H1 (cell line): Measurements from ENCODE around the gene ZNF385C. TPM values are rescaled to one million over a fixed set of nuclear protein-coding genes. Genes with fewer than 3 reads are reported as not detected.

ENCODE experiments used
- CTCF ChIA-PET: fragments of 300-600 bp; sonication (Branson Sonifier 250); formaldehyde crosslinking; loops from one replicate; lab custom pipeline; 2021; ENCODE audit not compliant: partially characterized antibody; lab: Charles Lee
- POLR2A ChIA-PET: fragments of 300-600 bp; sonication (Branson Sonifier 250); formaldehyde crosslinking; loops from one replicate; lab custom pipeline; 2021; ENCODE audit warnings: inconsistent platforms; ENCODE audit not compliant: partially characterized antibody; lab: Charles Lee
- DNase-seq, 2 experiments: peaks; one replicate each; pipeline versions ENCODE4 v3.0.0 to v3.0.0-alpha.2; 2010 to 2022; ENCODE audit warnings: low spot score in 2 of 2, low read depth in 1 of 2, mixed read lengths in 1 of 2
- FAIRE-seq: peaks from 2 replicates; lab custom pipeline; 2011; peaks lifted over from hg19 to GRCh38; lab: Jason Lieb, UNC
- H2AFZ ChIP-seq: 2 replicates; pipeline ENCODE4 v1.8.1; 2012; ENCODE audit warnings: low read length, inconsistent platforms
- H2AK5ac ChIP-seq: 2 replicates; pipeline ENCODE4 v1.6.1; 2013; ENCODE audit warnings: low read depth, low read length
- H2BK120ac ChIP-seq: replicated peaks from 2 replicates; pipeline ENCODE3; 2013; ENCODE audit warnings: low read depth, low read length, inconsistent platforms
- H2BK12ac ChIP-seq: 2 replicates; pipeline ENCODE4 v1.6.1; 2013; ENCODE audit warnings: low read depth, low read length
- H2BK15ac ChIP-seq: 2 replicates; pipeline ENCODE4 v1.6.1; 2013; ENCODE audit warnings: low read length
- H2BK20ac ChIP-seq: 2 replicates; pipeline ENCODE4 v1.6.1; 2013; ENCODE audit warnings: low read length
- H2BK5ac ChIP-seq: 2 replicates; pipeline ENCODE4 v1.6.1; 2013; ENCODE audit warnings: low read depth, low read length
- H3K14ac ChIP-seq: 2 replicates; pipeline ENCODE4 v1.6.1; 2013; ENCODE audit warnings: inconsistent platforms; ENCODE audit not compliant: insufficient read length
- H3K18ac ChIP-seq: 2 replicates; pipeline ENCODE4 v1.6.1; 2013; ENCODE audit warnings: low read length; ENCODE audit errors: extremely low read depth
- H3K23ac ChIP-seq: 2 replicates; pipeline ENCODE4 v1.6.1; 2013; ENCODE audit warnings: inconsistent platforms; ENCODE audit not compliant: insufficient read length
- H3K23me2 ChIP-seq: 2 replicates; pipeline ENCODE4 v1.6.1; 2013; ENCODE audit warnings: low read depth, low read length
- H3K27ac ChIP-seq: 2 replicates; pipeline ENCODE4 v1.6.1; 2011; ENCODE audit warnings: low read depth, low read length, inconsistent platforms
- H3K27me3 ChIP-seq, 4 experiments: replicated peaks in 1 of 4; 1 replicate in 1 of 4; 2 replicates in 3 of 4; pipeline versions ENCODE4 v1.6.1 to v1.8.1; 2011 to 2013; ENCODE audit warnings: low read length in 3 of 4, mild to moderate bottlenecking in 3 of 4, inconsistent platforms in 2 of 4, mixed read lengths in 2 of 4, moderate library complexity in 1 of 4; ENCODE audit not compliant: control insufficient read depth in 3 of 4, insufficient read depth in 3 of 4; ENCODE audit errors: extremely low read depth in 1 of 4
- H3K36me3 ChIP-seq, 4 experiments: 2 replicates each; pipeline versions ENCODE4 v1.6.1 to v1.8.1; 2011 to 2013; ENCODE audit warnings: mild to moderate bottlenecking in 4 of 4, low read length in 3 of 4, moderate library complexity in 2 of 4, control low read depth in 1 of 4, inconsistent platforms in 1 of 4; ENCODE audit not compliant: insufficient read depth in 4 of 4, control insufficient read depth in 2 of 4
- H3K4ac ChIP-seq: replicated peaks from 2 replicates; pipeline ENCODE3; 2013; ENCODE audit warnings: low read length, low read depth, mixed read lengths, inconsistent platforms; ENCODE audit not compliant: insufficient read length
- H3K4me1 ChIP-seq, 4 experiments: replicated peaks in 1 of 4; 1 replicate in 1 of 4; 2 replicates in 3 of 4; pipeline versions ENCODE4 v1.6.1 to v1.8.1; 2011 to 2013; ENCODE audit warnings: low read length in 3 of 4, inconsistent platforms in 2 of 4, mixed read lengths in 1 of 4; ENCODE audit not compliant: insufficient read depth in 4 of 4, control insufficient read depth in 3 of 4
- H3K4me2 ChIP-seq, 2 experiments: 2 replicates each; pipeline versions ENCODE4 v1.6.1 to v1.8.1; 2011 to 2013; ENCODE audit warnings: low read depth in 2 of 2, low read length in 2 of 2, control low read depth in 1 of 2, inconsistent platforms in 1 of 2, mild to moderate bottlenecking in 1 of 2; ENCODE audit not compliant: insufficient read depth in 1 of 2
- H3K4me3 ChIP-seq, 4 experiments: fragments of 200-600, 300-600 bp in 1 of 4; sonication (generic), shearing (Covaris generic), sonication (Bioruptor Twin) in 1 of 4; 2 replicates each; pipeline versions ENCODE4 v1.5.1 to v1.8.1; 2011 to 2016; ENCODE audit warnings: low read length in 4 of 4, low read depth in 3 of 4, control low read depth in 2 of 4, inconsistent platforms in 2 of 4, mild to moderate bottlenecking in 2 of 4, mixed read lengths in 1 of 4, moderate library complexity in 1 of 4; ENCODE audit not compliant: insufficient read depth in 2 of 4; ENCODE audit errors: extremely low read depth in 1 of 4
- H3K56ac ChIP-seq: replicated peaks from 2 replicates; pipeline ENCODE3; 2013; ENCODE audit warnings: low read depth, mild to moderate bottlenecking, mixed read lengths, low read length, inconsistent platforms; ENCODE audit not compliant: insufficient read length
- H3K79me1 ChIP-seq: 2 replicates; pipeline ENCODE4 v1.6.1; 2013; ENCODE audit warnings: low read depth, low read length, control low read depth
- H3K79me2 ChIP-seq, 2 experiments: 2 replicates each; pipeline versions ENCODE4 v1.6.1 to v1.8.1; 2012 to 2013; ENCODE audit warnings: low read length in 2 of 2, mild to moderate bottlenecking in 2 of 2, inconsistent platforms in 1 of 2; ENCODE audit not compliant: insufficient read depth in 2 of 2, control insufficient read depth in 1 of 2
- H3K9ac ChIP-seq, 4 experiments: replicated peaks in 1 of 4; 1 replicate in 1 of 4; 2 replicates in 3 of 4; pipeline versions ENCODE4 v1.6.1 to v1.8.1; 2011 to 2013; ENCODE audit warnings: low read depth in 3 of 4, low read length in 3 of 4, control low read depth in 2 of 4, mild to moderate bottlenecking in 2 of 4, moderate library complexity in 2 of 4, inconsistent platforms in 1 of 4; ENCODE audit errors: extremely low read depth in 1 of 4
- H3K9me3 ChIP-seq, 2 experiments: 2 replicates each; pipeline versions ENCODE4 v1.6.1 to v1.8.1; 2012 to 2013; ENCODE audit warnings: mild to moderate bottlenecking in 2 of 2, moderate library complexity in 2 of 2, control low read depth in 1 of 2, inconsistent platforms in 1 of 2, low read depth in 1 of 2, low read length in 1 of 2, mixed read lengths in 1 of 2; ENCODE audit not compliant: insufficient read depth in 2 of 2
- H4K20me1 ChIP-seq, 2 experiments: replicated peaks in 1 of 2; 2 replicates each; pipeline versions ENCODE3 to v1.8.1; 2011 to 2013; ENCODE audit warnings: inconsistent platforms in 2 of 2, low read length in 2 of 2, mild to moderate bottlenecking in 1 of 2; ENCODE audit not compliant: insufficient read depth in 2 of 2, control insufficient read depth in 1 of 2
- H4K5ac ChIP-seq: 2 replicates; pipeline ENCODE4 v1.6.1; 2013; ENCODE audit warnings: low read length, low read depth, mixed read lengths, inconsistent platforms; ENCODE audit not compliant: insufficient read length
- H4K8ac ChIP-seq: 2 replicates; pipeline ENCODE4 v1.8.0; 2013; ENCODE audit warnings: mild to moderate bottlenecking, moderate library complexity, low read length, inconsistent platforms; ENCODE audit not compliant: insufficient read depth; ENCODE audit errors: extremely low read depth
- H4K91ac ChIP-seq: replicated peaks from 2 replicates; pipeline ENCODE3; 2013; ENCODE audit warnings: low read length, mixed read lengths, inconsistent platforms; ENCODE audit not compliant: insufficient read length
- ASH2L ChIP-seq: fragments of 200-600, 300-600 bp; sonication (generic); IDR thresholded peaks from one replicate; pipeline ENCODE4 v1.7.1; 2017; ENCODE audit warnings: low read length
- KDM1A ChIP-seq: fragments of 200-600, 300-600 bp; sonication (generic); IDR thresholded peaks from 2 replicates; pipeline ENCODE4 v1.7.1; 2016; ENCODE audit warnings: mild to moderate bottlenecking, low read length, borderline replicate concordance
- PHF8 ChIP-seq: fragments of 200-600 bp; sonication (generic); conservative IDR thresholded peaks from 2 replicates; pipeline ENCODE4 v1.7.1; 2012; ENCODE audit warnings: low read depth, mild to moderate bottlenecking, inconsistent platforms, low read length, moderate library complexity
- POU5F1 ChIP-seq: IDR thresholded peaks from 2 replicates; pipeline ENCODE4 v1.6.1; 2011; ENCODE audit warnings: low read depth, mild to moderate bottlenecking, low read length, moderate library complexity
- SIN3A ChIP-seq, 2 experiments: IDR thresholded peaks in 1 of 2; conservative IDR thresholded peaks in 1 of 2; 2 replicates each; pipeline ENCODE4 v1.6.1; 2011 to 2012; ENCODE audit warnings: low read length in 2 of 2, improper control_type of control experiment in 1 of 2, low read depth in 1 of 2, mild to moderate bottlenecking in 1 of 2
- WGBS, 2 experiments: shearing (Covaris generic) in 1 of 2; methylation state at CpG; one replicate each; pipeline versions ENCODE4 v1.1.6 to v1.1.7; 2013 to 2015; ENCODE audit warnings: low lambda C conversion rate in 2 of 2, mixed read lengths in 2 of 2, inconsistent platforms in 1 of 2, low coverage in 1 of 2, missing lambda C conversion rate in 1 of 2; ENCODE audit not compliant: insufficient replicate concordance in 2 of 2, insufficient coverage in 1 of 2, insufficient read length in 1 of 2; ENCODE audit errors: extremely low coverage in 1 of 2, missing lambda C conversion rate in 1 of 2; 5-methylcytosine and 5-hydroxymethylcytosine counted together
- polyA plus RNA-seq, 7 experiments: library from polyadenylated mRNA; depleted of rRNA in 3 of 7; stranded (reverse) in 5 of 7; unstranded in 2 of 7; fragments of >200 nt in 5 of 7; fragments of 200-250 nt in 2 of 7; gene quantifications; 1 replicate in 5 of 7; 2 replicates in 1 of 7; 4 replicates in 1 of 7; pipeline versions ENCODE4 v1.2.1 to v1.2.3, GENCODE V29; 2011 to 2013; ENCODE audit warnings: missing spikeins in 2 of 7, mixed read lengths in 2 of 7
- total RNA-seq: library from RNA; stranded (reverse); fragmentation: NEBNext Ultra II Directional; extraction: Animal tissue kit (Norgen Biotek cat#: 25700); gene quantifications from 2 replicates; pipeline ENCODE4 v1.2.1, GENCODE V29; 2021

Gene ZNF385C
- total and polyA plus RNA-seq, 2 of the 8 experiments (the other 6 are each of a cell fraction or from before 2014, with no cell fraction given), result 3.9 to 6.1 TPM

DNA sequence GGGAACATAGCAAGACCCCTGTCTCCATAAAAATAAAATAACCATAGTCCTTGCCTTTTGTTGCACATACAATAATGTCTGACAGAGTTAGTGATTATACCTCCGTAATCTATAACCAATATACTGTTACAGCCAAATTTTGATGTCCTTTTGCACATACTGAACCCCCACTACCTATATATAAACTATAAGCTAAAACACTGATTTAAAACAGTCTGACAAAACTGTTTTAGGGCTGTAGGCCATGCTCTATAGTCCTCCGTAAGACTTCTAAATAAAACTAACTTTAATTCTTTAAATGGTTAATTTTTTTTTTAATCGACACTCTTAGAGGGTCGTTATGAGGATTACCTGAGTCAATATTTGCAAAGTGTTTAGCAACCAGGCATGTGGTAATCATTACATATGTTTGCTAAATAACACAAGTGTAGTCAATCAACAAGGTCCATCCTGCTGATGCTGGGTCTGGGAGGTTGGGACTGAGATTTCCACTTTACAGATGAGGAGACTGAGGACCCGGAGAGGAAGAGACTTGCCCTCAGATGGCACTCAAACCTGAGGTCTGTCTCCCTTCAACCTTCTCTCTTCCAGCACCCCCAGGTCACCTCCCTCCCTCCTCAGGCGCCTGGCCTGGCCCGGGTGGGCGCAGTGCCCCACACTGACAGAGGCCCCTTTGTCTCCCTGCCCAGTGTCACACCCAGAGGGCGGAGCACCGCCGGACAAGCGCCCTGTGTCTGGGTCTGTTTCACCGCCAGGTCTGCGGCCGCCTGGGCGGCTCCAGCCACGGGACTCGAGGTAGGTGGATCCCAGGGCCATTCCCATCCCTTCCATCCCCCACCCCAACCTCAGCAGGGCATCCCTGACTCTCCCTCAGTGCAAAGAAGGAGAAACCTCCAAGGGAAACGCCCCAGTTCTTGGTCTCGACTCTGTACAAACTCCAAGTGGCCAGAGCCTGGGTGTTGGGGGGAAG lies 10.3 kb downstream of the ZNF385C start:
- H3K27me3 ChIP-seq, result no peaks in the 10 kb centered on the region
- no peak overlapping the region for H2BK120ac ChIP-seq
- H2AK5ac ChIP-seq, result no peak overlapping the region
- DNase-seq (no peak), FAIRE-seq (no peak)
- H3K4me1 ChIP-seq, result peaks cover 0 to 2% (median 0%) of the 10 kb centered on the region in 4 experiments; a peak in 1 of 7 replicates
- no peak overlapping the region for H3K18ac ChIP-seq
- H3K4me3 ChIP-seq, result no peak overlapping the region
- no peaks in the 10 kb centered on the region for H3K79me2 ChIP-seq
- no peak overlapping the region for H2AFZ ChIP-seq
- H4K91ac ChIP-seq, result no peak overlapping the region
- TF ChIP-seq SIN3A (conservative IDR thresholded peaks at IDR 0.05 in 1 of 2, IDR thresholded peaks at IDR 0.05 in 1 of 2; ENCODE audit: low read depth in 1 of 2, low read length in 2 of 2), result no peak
- TF ChIP-seq KDM1A, result peak; percentile 70; the same call in 1 of the 2 replicates
- TF ChIP-seq POU5F1, result no peak
- no peak for TF ChIP-seq PHF8
- TF ChIP-seq ASH2L, result no peak
- no peaks in the 10 kb centered on the region for H3K9me3 ChIP-seq
- no peak overlapping the region for H3K4me2 ChIP-seq
- ChIA-PET POLR2A (interaction anchor here (1.6 to 1.9 kb wide), 3 partner anchors 8 to 62 kb away, joined by 4 to 6 read pairs (median 5); no protein-coding TSS in a partner anchor), CTCF (interaction anchor here (0.6 to 39.4 kb wide), 8 partner anchors 9 to 57 kb away, joined by 3 to 1084 read pairs (median 39); partner anchors contain the start of genes DHX58, DNAJC7, HSPB9 and KAT2A)
- no peaks in the 10 kb centered on the region for H4K20me1 ChIP-seq
- no peak overlapping the region for H3K4ac ChIP-seq
- no peak overlapping the region for H4K5ac ChIP-seq
- no peak overlapping the region for H3K23ac ChIP-seq
- 89% methylated on average over 20 of the region's 20 CpGs; no CpG with 5 or more reads in 1 of the 2 experiments for WGBS, 2 experiments
- peak overlapping the region; percentile 41; the same call in 1 of the 2 replicates for H4K8ac ChIP-seq
- H2BK15ac ChIP-seq, result no peak overlapping the region
- H2BK20ac ChIP-seq, result no peak overlapping the region
- H3K56ac ChIP-seq, result no peak overlapping the region
- H3K27ac ChIP-seq, result no peak overlapping the region
- no peaks in the 10 kb centered on the region for H3K79me1 ChIP-seq
- no peak overlapping the region for H2BK5ac ChIP-seq
- H2BK12ac ChIP-seq, result no peak overlapping the region
- no peak overlapping the region for H3K9ac ChIP-seq
- H3K36me3 ChIP-seq, result no peaks in the 10 kb centered on the region
- H3K14ac ChIP-seq, result no peak overlapping the region
- H3K23me2 ChIP-seq, result no peaks in the 10 kb centered on the region
